Measurements from ENCODE around the gene RRP36.

RRP36 gene

DNA sequence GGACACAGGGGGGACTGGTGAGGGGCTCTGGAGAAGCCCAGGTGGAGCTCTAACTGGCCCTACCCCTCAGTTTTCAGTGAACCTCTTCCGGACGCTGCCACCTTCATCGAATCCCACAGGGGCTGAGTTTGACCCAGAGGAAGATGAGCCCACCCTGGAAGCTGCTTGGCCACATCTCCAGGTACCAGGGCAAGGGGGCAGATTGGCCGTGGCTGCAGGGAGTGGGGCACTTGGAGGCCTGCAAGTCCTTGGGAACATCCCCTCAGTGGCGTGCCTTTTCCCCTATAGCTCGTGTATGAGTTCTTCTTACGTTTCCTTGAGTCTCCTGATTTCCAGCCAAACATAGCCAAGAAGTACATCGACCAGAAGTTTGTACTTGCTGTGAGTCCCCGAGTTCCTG lies 14.3 kb upstream of the RRP36 start:
- no peak for DNase-seq (ENCODE audit: low spot score)

DNA sequence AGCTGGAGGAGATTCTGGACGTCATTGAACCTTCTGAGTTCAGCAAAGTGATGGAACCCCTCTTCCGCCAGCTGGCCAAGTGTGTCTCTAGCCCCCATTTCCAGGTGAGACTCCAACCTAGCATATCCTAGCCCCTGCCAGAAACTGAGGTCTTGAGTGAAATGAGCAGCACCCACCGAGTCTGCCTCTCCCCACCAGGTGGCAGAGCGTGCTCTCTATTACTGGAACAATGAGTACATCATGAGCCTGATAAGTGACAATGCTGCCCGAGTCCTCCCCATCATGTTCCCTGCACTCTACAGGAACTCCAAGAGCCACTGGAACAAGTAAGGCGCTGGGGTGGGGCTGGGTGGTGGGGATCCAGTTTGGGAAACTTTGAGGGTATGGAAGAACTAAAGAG lies 12.3 kb upstream of the RRP36 start:
- peak; percentile 50 for DNase-seq (ENCODE audit: low spot score)

DNA sequence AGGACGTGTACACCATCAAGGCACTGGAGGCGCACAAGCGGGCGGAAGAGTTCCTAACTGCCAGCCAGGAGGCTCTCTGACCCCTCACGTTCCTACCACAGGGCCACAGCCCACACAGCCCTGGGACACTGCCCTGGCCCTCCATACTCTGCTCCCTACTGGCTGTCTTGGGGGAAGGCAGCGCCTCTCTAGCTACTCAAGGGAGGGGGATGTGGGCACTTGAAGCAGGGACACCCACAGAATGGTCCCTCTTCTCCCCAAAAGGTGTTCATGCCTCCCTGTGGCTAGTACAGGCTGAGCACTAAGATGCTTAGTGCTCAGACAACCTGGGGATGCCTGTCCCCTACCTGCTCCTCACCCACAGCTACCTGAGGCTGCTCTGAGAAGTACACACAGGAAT lies 10.2 kb upstream of the RRP36 start:
- no peak for DNase-seq (ENCODE audit: low spot score)

DNA sequence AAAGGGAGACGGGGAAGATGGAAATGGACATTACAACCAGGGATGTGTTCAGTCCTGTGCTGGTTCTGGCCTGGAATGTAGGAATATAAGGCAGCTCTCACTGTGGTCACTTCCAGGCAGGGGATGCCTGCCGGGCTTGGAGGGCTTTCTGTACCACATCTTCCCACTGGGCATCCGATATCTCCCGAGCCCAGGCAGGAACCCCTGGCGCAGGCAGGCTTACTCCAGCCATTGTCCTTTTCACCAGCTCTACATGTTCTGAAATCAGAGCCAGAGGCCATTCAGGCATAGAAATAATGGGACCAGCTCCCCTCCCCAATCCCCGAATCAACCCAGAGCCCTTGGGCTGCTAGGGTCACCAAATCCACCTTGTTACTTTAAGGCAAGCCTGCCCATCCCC lies 9.1 kb upstream of the RRP36 start:
- DNase-seq (ENCODE audit: low spot score) = no peak

DNA sequence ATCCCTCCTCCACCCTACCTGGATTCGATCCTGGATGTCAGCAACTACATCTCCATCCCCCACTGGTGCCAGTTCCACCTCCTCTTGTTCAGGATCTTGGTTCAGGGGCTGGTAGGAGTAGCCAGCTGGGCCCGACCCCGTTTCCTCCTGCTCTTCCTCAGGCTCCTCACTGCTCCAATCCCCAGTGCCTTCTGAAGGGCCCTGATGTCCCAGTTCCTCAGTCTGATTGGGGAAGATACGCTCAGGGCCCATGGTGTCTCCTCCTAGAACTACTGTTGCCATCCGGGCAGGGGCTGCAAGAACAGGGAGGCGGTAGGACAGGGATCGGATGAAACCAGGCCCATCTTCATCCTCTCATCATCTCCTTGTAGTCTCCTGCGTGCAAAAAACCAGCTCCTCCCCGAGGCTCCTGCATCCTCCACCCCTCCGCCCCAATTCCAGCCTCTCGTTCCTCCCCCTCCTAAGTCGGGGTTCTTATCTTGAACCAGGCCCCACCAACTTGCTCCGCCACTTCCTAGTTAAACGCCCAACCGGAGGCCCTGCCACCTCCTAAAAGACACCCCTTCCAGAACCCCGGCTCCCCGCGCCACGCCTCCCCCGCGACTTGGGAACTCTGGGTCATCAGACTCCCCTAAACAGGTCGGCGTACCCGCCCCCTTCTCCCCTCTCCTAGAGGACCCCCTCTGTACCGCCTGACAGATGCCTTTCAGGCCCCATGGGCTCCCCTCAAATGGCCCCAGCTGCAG lies 8.2 kb upstream of the RRP36 start:
- DNase-seq (ENCODE audit: low spot score) = no peak

DNA sequence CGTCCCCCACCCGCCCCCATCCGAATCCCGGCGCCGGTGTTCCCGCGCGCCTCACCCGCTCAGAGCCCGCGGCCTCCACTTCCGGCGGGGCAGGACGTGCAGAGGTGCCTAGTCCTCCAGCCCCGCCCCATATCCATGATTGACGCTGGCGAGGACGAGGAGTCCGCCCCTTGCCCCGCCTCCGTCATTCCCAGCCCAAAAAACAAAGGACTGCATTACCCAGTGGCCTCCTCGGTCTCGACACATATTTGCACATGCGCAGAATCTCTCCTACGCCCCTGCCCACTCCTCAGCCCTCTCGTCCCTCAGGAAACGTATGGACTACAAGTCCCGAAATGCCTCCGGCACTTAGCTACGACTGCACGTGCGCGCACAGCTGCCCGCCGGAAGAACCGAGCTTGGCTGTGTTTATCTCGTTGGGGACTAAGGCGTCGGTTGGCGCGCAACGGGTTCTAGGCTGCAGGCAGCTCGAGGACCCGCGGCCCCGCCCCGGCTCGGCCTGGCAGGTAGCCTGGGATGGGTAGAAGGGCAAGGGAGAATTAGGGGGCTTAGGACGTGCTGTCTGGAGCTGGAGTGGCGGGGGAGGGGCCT lies 7.5 kb upstream of the RRP36 start, which contains the start of the genes KLHDC3 and MEA1:
KLHDC3 (plus strand) TSS at position 407 of the 591 bp plus-strand sequence. CDS start 2,944 bp downstream, outside the sequence.
MEA1 (minus strand) TSS at position 104 of the 591 bp plus-strand sequence. CDS start 133 bp downstream, outside the sequence.
- peak; percentile 99 for DNase-seq (ENCODE audit: low spot score)

DNA sequence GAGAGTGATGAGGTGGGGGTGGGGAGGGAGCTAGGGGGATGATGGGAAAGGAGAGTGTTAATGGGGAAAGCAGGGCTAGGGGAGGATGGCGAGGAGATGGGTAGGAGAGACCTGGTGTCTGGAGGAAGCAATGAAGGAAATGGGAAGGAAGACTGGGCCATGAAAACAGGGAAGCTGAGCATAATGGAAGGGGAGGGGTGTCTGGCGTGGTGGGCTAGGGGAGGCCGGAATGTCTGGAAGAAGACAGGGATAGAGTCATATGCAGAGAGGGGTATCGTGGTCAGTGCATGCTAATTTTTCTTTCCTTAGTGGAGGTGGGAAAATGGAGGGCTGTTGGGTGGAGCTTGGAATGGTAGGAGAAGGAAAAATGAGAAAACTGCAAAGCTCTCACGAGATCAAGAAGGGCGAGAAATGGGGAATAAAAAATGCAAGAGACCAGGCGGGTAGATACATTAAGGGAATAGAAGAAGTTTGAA lies 7.0 kb upstream of the RRP36 start:
- peak; percentile 49 for DNase-seq (ENCODE audit: low spot score)

DNA sequence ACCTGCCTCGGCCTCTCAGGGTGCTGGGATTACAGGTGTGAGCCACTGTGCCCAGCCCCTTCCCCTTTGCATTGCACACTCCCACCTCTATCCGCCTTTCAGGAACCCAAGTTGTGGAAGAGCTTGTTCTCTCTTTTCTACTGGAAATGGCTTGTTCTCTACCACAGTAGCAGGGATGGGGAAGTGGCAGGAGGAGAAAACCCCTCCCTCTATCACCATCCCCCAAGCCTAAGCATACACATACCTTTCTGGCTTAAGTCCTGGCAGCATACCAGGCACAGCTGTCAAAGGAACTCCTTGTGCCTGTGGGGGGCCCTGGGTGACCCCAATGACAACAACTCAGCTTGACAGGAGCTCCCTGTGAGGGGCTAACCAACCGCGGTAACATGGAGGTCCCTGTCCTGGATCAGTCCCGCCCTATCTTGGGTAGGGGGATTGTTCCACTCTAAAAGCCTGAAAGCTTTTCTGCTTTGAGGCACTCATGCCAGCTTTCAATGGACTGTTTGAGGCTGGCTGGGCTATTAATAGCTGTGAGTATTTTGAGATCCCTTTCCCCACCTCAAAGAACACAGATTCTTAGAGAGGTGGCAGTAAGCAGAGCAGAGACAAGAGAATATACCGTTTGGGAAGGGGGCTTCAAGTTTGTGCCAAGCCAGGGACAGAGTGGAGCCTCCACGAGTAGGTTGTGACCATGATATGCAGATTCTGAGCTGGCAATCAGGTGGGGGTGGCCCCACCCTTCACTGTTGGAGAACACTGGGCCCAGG lies 5.1 kb upstream of the RRP36 start:
- DNase-seq (ENCODE audit: low spot score) = no peak

DNA sequence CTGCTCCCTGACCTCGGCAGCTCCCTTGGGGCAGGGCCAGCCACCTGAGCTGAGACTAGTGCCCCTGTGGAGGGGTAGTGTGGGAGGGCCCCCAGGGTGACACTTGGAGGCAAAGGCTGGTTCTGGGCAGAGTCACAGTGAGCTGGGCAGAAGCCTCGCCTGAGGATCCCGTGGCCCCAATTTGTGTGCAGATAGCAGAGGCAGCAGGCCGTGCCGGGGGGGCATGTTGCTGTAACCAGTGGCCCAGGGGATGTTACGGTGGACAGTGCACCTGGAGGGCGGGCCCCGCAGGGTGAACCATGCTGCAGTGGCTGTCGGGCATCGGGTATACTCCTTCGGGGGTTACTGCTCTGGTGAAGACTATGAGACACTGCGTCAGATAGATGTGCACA lies 4.5 kb upstream of the RRP36 start:
- DNase-seq (ENCODE audit: low spot score) = no peak

DNA sequence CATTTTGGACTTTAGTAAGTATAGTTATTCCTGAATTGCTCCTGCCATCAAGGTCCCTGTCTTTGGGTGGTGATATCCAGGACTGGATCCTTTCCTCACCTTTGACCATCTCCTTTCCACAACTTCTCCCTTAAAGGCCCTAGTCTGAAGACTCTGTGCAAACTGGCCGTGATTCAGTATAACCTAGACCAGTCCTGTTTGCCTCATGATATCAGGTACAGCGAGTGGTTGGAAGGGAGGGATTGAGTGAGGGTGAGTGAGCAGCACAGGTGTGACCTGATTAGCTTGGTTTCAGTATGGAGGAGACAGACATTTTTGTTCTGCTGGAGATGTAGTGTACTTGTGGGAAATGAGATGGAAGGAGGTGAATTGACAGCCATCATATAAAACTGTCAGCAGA lies 2.3 kb upstream of the RRP36 start:
- no peak for DNase-seq (ENCODE audit: low spot score)

DNA sequence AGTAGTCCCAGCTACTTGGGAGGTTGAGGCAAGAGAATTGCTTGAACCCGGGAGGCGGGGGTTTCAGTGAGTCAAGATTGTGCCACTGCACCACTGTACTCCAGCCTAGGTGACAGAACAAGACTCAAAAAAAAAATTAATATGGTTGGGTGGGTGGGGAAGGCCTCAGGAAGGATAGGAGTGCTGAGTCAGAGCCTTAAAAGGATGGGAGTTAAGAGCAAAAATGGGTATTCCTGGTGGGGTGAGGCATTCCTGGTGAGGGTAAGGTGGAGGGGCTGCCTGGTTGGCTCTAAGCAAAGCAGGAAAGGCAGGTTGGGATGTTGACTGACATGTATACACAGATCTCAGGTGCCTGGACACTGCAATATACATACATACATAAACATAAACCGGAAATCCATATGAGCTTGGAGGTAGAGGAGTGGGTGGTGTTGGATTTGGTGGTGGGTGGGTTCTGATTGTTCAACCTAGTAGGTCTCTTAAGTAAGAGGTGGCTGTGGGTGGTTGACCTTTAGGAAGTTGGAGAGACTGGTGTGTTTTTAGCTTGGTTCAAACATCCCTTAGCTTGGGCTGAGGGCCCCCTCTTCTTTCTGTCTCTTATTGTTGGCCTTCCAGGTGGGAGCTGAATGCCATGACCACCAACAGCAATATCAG lies 1.2 kb upstream of the RRP36 start:
- no peak for DNase-seq (ENCODE audit: low spot score)

DNA sequence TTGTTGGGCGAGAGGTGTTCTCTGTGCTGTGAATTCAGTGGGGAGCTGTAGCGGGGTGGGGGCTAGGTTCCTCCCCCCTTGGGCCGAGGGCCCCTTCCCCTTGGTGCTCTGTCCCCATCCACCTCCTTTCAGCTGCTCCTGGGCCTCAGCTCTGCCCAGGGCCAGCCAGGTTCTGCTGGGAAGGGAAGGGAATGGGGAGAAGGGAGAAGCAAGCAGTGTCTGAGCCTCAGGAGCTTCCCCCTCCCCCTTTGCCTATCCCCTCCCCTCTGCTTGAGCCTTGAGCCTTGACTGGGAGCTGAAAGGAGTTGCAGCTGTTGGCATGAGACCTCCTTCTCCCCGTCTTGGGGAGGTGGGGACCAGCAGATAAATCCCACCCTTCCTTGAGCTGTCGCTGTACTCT lies 576 bp upstream of the RRP36 start:
- DNase-seq (ENCODE audit: low spot score) = no peak

DNA sequence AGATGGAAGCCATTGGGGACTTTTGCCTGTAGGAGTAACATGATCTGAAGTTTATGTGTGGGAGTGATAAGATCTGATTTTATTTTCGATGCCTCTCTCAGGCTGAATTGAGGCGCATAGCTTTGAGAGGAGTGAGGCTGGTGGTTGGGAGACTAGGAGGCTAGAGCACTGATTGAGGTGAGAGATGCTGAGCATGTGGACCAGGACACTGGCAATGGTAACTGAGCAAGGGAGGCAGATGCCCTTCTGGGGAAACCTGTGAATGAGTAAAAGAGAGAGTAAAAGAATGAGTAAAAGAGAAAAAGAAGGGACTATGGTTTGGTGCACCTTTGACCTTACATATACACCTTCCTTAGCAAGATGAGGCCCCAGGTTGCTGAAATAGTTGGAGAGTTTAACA lies 3.0 kb downstream of the RRP36 start:
- no peak for DNase-seq (ENCODE audit: low spot score)

DNA sequence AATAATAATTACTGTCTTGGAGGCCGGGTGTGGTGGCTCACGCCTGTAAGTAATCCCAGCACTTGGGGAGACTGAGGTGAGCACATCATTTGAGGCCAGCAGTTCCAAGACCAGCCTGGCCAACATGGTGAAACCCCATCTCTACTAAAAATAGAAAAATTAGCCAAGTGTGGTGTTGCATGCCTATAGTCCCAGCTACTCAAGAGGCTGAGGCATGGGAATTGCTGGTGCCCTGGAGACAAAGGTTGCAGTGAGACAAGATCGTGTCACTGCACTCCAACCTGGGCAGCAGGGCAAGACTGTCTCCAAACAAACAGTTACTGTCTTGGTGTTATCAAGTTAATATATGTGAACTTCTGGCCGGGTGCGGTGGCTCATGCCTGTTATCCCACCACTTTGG lies 4.9 kb downstream of the RRP36 start:
- no peak for DNase-seq (ENCODE audit: low spot score)

DNA sequence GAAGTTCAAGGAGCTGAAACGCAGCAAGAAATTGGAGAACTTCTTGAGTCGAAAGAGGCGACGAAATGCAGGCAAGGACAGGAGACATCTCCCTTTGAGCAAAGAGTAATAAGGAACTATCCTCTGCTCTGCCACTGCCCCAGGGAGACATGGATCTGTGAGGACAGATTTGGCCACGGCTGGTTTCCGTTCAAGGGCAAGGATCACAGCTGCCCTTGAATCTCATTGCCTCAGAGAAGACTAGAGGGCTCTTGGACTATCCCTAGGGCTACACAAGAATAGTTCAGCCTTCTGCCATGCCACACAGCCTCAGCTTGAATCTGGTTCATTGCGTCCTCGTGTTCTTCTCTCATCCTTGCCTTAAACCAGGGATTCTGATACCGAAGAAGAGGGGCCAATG lies 7.7 kb downstream of the RRP36 start:
- no peak for DNase-seq (ENCODE audit: low spot score)

DNA sequence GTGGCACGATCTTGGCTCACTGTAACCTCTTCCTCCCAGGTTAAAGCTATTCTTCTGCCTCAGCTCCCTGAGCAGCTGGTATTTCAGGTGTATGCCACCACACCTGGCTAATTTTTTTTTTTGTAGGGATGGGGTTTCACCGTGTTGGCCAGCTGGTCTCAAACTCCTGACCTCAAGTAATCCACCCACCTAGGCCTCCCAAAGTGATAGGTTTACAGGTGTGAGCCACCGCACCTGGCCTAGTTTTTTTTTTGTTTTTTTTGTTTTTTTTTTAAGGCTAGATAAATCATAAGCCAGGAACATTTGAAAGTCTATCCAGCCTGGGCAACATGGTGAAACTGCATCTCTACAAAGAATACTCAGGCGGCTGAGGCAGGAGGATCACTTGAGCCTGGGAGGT lies 10.9 kb downstream of the RRP36 start:
- DNase-seq (ENCODE audit: low spot score) = no peak

DNA sequence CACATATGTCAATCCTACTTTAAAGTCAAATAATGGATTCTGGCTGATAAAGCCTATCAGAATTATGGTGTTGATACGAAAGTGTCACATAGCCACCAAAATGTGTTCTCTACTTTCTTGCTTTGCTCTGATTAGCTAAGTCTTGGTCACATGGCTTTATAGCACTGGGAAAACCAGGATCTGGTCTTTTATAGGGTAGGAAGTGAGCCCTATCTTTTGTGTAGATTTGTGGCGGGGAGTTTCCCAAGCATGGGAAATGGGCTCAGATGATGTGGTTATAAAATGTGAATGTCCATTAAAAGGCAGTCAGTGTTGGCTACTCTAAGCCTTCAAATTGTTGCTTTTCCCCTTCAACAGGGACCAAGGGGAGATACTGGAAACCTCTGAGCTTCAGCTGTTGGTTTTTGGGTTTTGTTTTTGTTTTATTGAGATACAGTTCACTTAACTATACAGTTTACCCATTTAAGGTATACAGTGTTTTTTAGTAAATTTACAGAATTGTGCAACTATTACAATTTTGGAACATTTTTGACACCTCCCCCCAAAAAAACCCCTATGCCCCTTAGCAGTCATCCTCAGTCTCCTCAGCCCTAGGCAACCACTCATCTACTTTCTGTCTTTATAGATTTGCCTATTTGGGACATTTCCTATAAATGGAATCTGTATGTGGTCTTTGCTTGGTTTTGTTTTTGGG lies 12.2 kb downstream of the RRP36 start:
- DNase-seq (ENCODE audit: low spot score) = no peak

DNA sequence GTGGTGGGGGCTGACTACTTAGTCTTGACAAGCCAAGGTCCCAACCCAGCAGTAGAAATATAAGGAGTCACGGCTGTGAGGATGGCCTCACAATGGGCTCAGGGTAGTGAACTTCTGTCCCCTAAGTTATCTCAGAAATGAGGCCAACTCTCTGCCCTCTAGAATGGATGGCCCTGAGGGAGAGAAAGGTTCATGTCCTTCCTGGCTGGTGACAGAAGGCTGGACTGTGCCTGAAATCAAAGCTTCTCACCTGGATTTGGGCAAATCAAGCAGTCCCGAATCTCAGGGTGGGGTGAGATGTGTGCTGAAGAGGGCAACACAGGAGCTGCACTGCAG lies 12.7 kb downstream of the RRP36 start:
- DNase-seq (ENCODE audit: low spot score) = no peak

DNA sequence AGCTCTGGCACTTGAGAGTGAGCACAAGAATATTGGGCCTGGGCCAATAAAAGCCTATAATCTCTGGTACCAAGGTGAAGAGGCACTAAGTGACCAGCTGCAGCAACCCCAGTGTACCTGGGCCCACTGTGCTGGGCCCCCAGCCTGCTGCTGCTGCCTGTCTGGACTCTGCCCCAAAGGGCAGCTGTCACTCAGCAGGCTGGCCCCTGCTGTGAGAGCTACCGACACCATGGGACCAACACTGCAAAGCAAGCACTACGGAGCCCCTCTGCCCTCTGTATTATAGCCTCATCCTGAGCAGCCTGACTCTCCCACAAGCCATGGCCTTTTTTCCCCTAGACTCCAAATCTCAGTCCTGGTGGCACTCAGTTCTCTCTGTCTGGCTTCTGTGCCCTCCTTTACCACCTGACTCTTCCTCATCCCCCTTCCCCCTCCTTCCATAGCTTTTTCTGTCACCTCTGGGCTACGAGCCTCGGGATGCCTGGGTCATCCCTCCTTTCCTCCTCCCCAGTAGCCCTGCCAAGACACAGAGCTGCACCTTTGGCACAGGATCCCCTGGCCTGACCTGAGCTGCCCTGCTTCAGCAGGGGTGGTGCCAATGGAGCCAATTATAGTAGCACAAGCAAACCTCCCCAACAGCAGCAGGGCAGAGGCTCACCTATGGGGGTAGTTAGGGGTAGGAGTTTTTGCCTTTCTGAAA lies 14.2 kb downstream of the RRP36 start:
- DNase-seq (ENCODE audit: low spot score) = no peak

DNA sequence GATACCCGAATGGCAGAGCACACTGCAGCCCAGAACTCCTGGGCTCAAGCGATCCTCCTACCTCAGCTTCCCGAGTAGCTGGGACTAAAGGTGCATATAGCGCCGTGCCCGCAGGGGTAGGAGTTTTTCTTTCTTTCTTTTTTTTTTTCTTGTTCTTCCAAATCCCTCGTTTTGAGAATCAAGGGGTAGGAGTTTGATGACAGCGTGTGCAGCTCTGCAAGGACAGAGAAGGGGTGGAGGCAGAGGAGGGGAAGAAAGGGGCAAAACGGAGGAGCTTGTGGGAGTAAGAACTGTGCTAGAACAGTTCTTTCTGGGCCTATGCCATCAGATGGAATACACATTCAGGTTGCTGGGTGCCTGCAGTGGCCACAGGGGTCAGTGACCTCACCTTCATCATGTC lies 15.3 kb downstream of the RRP36 start:
- no peak for DNase-seq (ENCODE audit: low spot score)

DNA sequence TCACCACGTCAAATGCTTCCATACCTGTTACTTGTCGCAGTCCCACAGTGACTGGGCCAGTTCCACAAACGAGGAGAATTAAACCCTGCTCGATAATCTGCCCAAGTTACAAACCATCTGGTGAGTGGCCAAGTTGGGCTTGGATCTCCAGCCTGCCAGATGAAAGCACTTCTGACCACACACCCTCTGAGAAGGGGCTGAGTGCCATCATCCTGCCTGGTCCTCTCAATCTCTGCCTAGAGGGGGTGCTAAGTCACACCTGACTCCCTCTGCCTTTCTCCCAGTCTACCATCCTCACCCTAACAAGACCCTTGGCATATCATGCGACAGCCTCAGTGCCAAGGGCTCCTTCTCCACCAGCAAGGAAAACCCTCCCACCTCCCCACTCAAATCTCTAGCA lies 15.8 kb downstream of the RRP36 start:
- DNase-seq (ENCODE audit: low spot score) = no peak

Data from AG20443 (cell line).